GM19035 (cell line): Measurements from ENCODE around the gene NRIP2.

Source experiments
- ATAC-seq: cut with Tn5 transposase; IDR thresholded peaks from one replicate; pipeline ENCODE4 v1.9.1; 2021; ENCODE audit not compliant: unreplicated experiment

Gene NRIP2

DNA sequence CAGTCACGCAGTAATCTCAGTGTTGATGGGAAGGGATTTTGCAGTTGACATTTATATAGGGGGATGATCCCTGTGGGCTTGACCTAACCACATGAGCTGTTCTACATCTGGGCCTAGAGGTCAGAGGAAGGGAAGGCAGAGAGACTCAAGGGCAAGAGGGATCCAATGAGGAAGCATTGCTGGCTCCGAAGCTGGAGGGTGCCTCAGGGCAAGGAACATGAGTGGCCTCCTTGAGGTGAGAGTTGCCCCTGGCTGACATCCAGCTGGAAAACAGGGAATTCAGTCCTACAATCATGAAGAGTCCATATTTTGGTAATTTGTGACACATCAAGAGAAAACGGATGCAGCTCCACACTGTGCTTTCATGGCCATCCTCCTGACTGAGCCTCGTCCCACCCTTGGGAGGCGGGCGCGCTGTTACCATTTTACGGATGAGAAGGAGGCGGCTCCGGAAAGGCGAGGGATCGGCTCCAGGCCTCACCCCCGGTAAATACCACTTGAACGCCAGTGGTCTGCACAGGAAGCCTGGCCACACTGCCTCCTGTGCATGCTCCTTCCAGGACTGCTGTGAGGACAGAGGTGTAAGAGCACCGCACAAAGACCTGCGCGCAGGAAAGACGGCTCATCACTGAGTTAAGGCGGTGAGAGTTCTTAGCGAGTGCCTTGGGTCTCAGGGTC is 58.6 kb downstream of the NRIP2 start:
- no peak for ATAC-seq

DNA sequence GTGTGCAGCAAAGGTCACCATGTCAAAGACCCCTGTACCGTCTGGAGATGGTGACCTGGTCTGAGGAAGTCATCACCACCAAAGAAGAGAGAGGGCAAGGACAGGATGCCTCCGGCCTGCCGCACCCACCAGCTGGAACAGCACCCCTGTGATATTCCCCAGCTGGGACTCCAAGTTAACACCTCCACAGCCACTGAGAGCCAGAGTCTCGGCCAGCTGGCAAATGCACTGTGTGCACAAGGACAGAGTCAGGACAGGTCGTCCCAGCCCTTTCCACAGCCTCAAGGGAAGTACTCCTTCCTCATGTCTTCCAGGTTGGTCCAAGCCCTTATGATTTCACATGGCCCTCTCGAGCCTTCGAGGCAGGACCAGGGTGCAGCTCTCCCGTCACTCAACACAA is 59.4 kb downstream of the NRIP2 start:
- ATAC-seq, result no peak
